GM21515 (cell line): Measurements from ENCODE around the gene TMEM233.

Experiments used
- ATAC-seq: cut with Tn5 transposase; IDR thresholded peaks from one replicate; pipeline ENCODE4 v1.9.1; 2021; ENCODE audit not compliant: unreplicated experiment

TMEM233 gene

DNA sequence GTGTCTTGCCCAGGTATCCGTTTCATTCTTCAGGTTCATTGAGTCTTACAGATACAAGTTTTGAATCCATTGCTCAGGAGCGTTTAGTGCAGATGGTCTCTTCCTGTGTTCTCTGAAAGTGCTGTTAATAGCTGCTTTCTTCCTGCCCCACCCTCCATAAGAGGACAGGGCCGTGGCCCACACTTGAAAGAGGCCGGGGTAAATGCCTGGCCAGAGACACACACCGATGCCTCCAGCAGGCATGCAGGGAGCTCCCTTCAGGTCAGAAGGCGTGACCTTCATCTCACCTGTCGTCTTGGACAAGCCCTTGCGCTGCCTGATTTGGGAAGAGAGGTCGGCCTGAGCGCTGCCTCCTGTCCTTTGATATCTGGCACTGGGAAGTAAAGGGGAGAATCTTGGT is 85.9 kb downstream of the TMEM233 start:
- no peak for ATAC-seq

DNA sequence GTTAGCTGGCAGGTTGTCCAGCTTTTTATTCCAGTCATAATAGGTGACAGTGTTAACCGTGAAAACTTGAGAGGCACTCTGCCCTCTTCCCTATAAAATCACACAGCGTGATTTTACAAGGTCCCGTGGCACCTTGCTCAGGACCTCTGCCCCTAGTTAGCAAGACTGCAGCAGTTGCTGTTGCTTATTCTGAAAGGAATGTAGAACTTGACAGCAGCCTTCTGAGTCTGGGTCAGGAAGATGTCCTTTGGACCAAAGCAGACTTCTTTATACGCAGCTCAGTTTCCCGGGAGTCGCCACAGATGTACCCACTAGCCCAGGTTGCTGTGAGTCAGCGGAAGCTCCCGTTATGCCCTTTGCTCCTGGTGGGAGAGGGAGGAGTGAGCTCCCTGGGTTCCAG is 87.5 kb downstream of the TMEM233 start:
- ATAC-seq = no peak

DNA sequence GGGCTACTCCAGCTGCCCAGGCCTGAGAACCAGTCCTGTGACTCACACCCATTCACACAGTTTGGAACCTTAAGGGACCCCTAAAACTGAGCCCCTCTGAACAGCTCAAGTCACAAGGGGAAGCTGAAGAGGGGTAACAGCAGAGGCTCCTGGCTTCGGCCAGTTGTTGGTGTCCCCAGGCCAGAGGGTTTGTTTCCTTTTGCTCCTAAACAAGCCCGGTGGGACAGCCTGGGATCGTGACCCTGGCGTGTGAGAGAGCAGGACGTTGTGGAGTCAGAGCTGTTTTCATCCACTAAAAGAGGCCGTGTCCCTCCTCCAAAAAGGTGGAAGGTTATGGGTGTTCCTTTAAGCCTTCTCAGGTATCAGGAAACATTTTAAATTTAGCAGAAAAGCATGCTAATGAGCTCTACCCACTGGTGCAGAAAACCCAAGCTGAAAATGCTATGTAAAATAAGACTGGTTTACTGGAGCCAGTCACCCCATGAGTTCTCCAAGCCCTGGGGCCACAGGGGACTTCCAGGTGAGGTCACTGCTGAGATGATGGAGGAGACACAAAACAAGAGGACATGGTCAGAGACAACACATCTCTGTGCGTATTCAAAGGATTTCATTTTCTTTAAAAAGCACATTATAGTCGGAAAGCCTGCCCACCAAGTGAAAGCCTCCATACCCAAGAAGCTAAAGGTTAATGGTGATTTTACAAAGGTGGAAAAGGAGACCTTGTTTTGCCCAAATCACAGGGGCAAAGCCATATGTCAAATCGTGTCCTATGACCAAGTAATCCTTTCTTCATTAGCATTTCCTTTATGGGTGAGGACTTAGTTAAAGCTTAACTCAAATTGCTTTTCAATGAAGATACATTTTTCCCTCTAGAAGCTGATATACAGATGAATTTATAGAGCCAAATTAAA is 88.4 kb downstream of the TMEM233 start:
- ATAC-seq = peak; percentile 61

DNA sequence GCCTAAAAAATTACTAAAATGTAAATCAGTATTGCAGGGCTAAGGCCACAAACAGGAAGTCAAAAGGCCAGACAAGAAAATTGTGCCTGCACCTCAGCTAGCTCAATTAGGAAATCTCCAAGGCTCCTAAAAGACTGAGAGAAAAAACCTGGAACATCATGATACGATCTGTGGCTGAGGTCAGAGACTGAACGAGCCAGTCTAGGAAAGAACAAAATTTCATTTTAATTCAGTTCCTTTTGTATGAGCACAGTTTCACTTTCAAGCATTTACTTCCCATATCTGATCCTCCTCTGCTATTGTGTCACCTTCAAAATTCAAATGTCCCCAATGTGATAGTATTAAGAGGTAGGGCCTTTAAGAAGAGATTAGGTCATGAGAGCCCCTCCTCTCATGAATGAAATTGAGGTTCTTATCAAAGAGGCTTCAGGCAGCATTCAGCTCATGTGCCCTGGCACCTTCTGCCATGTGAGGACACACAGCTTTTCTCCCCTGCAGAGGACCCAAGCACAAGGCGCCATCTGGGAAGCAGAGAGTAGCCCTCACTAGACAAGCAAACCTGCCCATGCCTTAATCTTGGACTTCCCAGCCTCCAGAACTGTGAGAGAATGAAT is 89.2 kb downstream of the TMEM233 start:
- ATAC-seq = no peak

DNA sequence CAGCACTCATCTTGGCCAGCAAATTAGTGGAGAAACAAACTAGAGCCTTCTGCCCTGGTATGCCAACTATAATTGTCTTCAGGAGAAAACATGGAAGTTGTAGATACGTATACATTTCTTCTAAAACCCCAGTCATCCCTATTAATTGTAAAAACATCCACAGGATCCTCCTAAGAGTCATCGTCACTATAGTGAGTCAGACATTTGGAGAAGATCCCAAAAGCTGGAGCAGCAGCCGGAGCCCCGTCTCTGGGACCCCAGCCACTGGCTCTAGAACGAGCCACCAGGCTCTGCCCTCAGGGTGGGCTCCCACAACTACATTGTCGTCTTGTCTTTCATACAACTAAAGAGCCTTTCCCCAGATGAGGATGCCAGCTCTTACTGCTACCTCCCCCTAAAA is 89.8 kb downstream of the TMEM233 start:
- no peak for ATAC-seq

DNA sequence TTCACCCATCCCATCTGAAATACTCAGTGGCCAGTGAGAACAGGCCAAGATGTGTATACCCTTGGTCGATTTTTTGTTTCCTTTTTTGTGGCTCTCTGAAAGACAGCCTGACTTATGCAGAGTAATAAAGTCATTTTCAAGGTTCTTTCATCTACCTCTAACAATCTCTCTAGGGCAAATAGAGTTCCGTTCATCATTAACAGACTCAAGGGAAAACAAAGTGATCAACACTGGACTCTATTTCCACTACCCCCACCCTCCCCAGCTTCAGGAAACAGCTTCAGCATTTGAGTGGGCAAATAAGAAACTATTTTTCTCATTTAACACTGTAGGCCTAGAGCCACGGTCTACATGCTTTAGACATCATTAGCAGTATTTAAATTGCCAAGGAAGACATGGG is 90.2 kb downstream of the TMEM233 start:
- ATAC-seq = no peak

DNA sequence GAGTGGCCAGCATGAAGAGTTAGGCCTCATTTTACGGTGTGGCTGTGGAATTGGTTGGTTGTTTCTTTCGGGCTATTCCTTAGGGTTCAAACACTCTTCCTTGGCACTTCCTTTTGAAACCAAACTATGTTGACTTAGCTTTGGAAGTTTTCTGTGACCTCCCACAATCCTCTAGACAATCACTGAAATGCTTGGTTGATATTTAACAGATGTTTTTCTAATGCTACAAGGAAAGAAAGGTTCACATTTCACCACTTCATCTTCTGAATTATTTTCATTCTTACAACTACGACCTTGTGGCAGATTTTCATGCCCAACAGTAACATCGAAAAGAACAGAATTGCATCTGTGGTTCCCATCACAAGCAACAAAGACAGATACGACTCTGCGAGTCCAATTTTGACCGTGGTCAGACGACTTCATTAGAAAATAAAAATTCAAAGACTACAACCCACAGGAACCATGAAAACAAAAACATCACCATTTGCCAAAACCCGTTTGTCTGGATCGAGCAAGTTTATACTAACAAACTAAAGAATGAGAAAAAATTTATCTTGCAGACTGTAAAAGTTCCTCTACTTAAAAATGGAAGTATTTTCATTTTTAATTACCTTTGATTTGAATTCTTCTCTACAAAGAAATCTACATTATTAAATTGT is 91.3 kb downstream of the TMEM233 start:
- ATAC-seq = no peak

DNA sequence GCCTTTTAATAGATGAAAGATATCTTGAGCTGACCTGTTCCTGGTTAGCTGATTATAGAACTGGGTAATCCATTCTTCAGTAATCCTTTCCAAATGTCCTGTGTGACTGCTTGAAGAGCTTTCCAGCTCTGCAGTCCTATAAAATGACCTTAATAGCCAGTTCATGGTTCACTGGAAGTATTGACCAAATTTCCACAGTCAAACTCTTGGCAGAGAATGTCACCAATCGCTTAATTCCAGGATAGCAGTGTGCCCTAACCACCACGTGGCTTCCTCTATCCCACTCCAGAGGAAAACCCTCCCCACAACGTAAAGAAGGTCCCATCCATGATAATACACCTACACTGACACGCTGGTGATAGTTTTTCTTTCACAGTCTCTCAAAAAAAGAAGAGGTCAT is 91.8 kb downstream of the TMEM233 start:
- no peak for ATAC-seq

DNA sequence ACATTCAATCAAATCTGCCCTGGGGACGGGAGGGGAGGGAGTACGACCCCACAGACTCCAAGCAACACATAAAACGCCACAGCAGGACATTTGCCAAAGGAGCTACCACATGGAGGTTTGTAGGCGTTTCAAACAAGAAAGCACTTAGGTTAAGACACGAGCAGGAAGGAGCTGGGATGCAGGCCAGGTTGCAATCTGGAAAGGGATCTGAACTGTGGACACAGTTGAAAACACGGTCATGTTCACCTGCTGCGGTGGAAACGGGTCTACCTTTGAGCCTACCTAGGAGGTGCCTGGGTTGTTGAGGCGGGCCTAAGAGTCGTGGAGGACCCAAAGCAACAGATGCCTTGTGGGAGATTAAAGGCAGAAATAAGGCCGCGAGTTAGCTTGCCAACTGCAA is 92.8 kb downstream of the TMEM233 start:
- ATAC-seq = no peak

DNA sequence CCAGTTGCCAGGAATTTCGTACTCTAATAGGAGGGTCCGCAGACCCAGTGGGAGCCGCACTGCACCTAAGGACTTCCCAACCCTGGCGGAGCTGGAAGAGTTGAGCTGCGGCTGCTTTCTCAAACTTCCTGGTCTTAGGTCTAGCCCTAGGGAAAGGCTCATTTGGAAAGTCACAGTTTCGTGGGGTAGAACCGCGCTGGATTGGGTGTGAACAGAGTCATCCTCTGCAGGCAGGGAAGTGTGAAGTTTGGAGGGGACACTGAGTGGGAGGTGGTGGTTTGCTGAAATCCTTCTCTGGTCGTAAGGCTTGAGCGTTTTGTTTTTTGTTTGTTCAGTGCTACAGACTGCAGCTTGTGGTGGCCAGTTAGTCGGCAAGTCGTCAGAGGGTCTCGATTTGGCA is 93.2 kb downstream of the TMEM233 start:
- no peak for ATAC-seq

DNA sequence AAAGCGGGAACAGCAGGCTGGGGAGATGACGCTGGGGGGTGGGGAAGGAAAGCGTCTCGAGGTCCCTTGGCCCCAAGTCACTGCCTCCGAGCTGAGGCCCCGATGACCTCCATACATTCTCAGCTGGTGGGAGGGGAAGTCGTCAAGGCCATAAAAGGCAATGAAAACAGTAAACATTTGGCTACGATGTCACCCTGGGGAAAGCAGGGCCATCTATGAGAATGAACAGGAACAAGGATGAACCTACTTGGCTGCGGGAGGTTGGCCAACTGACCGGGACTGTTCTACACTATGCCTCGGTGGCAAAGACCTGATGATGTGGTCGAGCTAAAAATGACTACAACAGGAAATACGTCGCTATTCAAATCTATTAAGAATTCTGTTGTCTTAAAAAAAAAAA is 93.8 kb downstream of the TMEM233 start:
- ATAC-seq = no peak

DNA sequence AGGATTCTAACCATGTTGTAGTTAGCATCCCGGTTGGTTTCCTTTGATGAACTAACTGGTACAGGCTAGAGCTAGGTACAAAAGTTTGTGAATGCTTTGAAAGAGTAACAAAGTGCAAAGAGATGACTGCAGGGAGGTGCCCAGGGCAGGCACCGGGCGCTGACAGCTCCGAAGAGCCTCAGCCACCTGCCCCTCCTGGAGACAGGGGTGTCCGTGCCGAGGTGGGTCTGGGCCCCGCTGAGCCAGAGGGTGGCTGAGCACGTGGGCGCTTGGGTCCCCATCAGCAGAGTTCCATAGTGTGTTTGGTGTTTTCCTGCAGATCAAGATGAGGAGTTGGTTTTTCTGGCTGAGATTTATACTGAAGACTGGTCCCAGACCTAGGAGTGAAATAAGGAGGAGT is 94.3 kb downstream of the TMEM233 start:
- ATAC-seq = no peak

DNA sequence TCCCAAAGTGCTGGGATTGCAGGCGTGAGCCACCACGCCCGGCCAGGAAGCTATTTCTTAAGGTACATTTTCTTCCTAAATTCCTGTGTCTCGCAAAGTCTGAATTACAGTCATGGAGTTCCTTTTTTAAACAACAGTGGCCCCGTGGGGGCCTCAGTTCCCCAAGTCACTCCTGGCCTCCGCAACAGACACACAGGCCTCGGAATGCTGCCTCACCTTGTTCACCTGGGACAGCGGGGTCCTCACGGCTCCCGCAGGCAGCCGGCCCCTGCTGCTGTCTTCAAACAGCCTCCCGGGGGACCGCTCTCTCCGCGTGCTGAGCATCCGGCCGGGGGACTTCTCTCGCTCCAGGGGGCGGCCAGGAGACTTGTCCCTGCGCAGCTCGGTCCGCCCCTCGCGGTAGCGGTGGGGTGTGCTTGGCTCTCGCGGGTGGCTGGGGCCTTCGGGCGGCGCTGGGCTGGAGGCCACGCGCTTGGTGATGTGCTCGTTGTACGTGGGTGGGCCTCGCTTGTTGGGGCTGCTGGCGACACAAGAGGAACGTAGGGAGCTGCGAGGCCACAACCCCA is 96.4 kb downstream of the TMEM233 start:
- no peak for ATAC-seq

DNA sequence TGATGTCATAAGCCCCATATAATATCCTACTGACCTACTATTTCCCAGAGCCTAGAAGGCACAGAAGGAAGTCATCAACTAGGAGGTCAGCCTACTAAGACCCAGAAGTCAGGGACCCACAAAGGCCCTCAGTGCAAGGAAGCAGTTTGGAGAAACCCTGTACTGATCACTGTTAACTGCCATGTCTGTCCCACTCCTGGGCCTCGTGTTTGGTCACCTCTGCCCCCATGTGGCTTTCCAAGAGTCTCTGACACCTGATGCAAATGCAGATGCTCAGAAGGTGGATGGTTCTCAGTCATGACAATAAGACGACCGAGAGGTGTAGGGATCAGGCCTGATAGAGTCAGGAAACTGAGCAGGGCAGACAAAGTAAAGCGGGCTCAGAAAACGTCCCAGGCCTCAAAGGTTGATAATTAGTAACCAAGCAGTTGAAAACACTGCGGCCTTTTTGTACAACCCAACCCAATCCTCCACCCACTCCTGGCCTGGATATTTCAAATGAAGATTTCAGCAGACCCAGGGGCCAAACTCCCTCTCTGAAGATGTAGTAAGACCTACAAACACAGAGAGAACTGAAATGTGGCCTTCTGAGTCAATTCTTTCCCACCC is 97.7 kb downstream of the TMEM233 start:
- no peak for ATAC-seq

DNA sequence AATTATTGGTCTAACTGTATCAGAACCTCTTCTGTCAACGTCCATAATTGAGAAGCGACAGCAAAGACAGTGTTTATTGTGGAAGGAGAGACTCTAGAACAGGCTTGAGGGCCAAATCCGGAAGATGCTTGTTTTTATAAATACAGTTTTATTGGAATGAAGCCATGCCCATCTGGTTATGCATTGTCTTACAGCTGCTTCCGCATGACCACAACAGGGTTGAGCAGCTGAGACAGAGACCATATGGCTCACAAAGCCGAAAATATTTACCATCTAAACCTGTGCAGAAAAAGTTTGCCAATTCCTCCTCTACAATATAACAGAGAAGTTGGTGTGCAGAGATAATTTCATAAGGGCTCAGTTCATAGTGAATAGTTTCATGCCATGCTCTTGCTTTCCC is 98.8 kb downstream of the TMEM233 start:
- no peak for ATAC-seq
